Prostate gland (tissue), 2 donors: Measurements from ENCODE around the gene TVP23A.

Experiments
- CTCF ChIP-seq, 4 experiments: fragments of 200-600 bp in 2 of 4; fragments of 450-650 bp in 2 of 4; sonication (generic) in 2 of 4; IDR thresholded peaks; 1 replicate in 3 of 4; 2 replicates in 1 of 4; pipeline ENCODE4 v1.5.1; 2016 to 2019; ENCODE audit warnings: antibody characterized with exemption in 4 of 4, mild to moderate bottlenecking in 2 of 4, moderate library complexity in 2 of 4
- POLR2A ChIP-seq: fragments of 450-650 bp; IDR thresholded peaks from one replicate; pipeline ENCODE4 v1.6.1; 2016; ENCODE audit warnings: antibody characterized with exemption, mild to moderate bottlenecking
- POLR2AphosphoS5 ChIP-seq: sonication (generic); formaldehyde crosslinking; IDR thresholded peaks from one replicate; pipeline ENCODE4 v1.6.1; 2017; ENCODE audit warnings: antibody characterized with exemption

GRCh38 chr16:10740845-10741208 is 77.8 kb downstream of the TVP23A start:
- TF ChIP-seq POLR2A, result no peak
- TF ChIP-seq CTCF (IDR thresholded peaks at IDR 0.05), result no peak
- no peak for TF ChIP-seq POLR2AphosphoS5
